GM12878 (cell line): ENCODE measurements around the gene CACNA2D2. TPM values are rescaled to one million over a fixed set of nuclear protein-coding genes. Genes with fewer than 3 reads are reported as not detected.

Experiments used
- ATAC-seq: fragments of 200-7000 bp; cut with Tn5 transposase; 3 replicates; pipeline ENCODE4 v1.9.1; 2020; ENCODE audit warnings: mild to moderate bottlenecking, moderate library complexity
- BruUV-seq: library from RNA; stranded (reverse); fragments of 400-500 nt; replicated peaks from 2 replicates; lab custom pipeline; 2021; lab: Mats Ljungman, UMichigan
- CTCF ChIA-PET: fragments of 300-600 bp; sonication (Branson Sonifier 250); formaldehyde crosslinking; extraction: SDS; loops from one replicate; lab custom pipeline; 2021; ENCODE audit warnings: inconsistent platforms; lab: Yijun Ruan, JAX
- POLR2A ChIA-PET: fragments of 350-600 bp; formaldehyde crosslinking; extraction: SDS; loops from one replicate; lab custom pipeline; 2021; ENCODE audit warnings: inconsistent platforms; lab: Charles Lee
- RAD21 ChIA-PET: fragments of 300-600 bp; sonication (Branson Sonifier 250); formaldehyde crosslinking; loops from one replicate; lab custom pipeline; 2023; ENCODE audit warnings: antibody characterized with exemption; ENCODE audit not compliant: unreplicated experiment; lab: Charles Lee
- SMC1A ChIA-PET: fragments of 300-600 bp; sonication (Branson Sonifier 250); formaldehyde crosslinking; loops from one replicate; lab custom pipeline; 2023; ENCODE audit not compliant: unreplicated experiment, uncharacterized antibody; lab: Charles Lee
- DNase-seq: peaks from one replicate; pipeline ENCODE4 v3.0.0-alpha.2; 2011; ENCODE audit warnings: low read depth, low spot score
- FAIRE-seq: peaks from 3 replicates; lab custom pipeline; 2011; peaks lifted over from hg19 to GRCh38; lab: Jason Lieb, UNC
- H2AFZ ChIP-seq: 2 replicates; pipeline ENCODE4 v1.6.0; 2011; ENCODE audit warnings: low read depth, low read length, control low read depth; ENCODE audit not compliant: control insufficient read depth
- H3K27ac ChIP-seq: 2 replicates; pipeline ENCODE4 v1.5.1; 2011; ENCODE audit warnings: control low read depth; ENCODE audit not compliant: control insufficient read depth, insufficient read depth
- H3K27me3 ChIP-seq, 2 experiments: replicated peaks in 1 of 2; 2 replicates each; pipeline versions ENCODE4 v1.6.0 to v1.6.1; 2011; ENCODE audit warnings: low read length in 1 of 2; ENCODE audit not compliant: control insufficient read depth in 2 of 2, insufficient read depth in 2 of 2
- H3K36me3 ChIP-seq, 2 experiments: 2 replicates each; pipeline ENCODE4 v1.5.1; 2011; ENCODE audit warnings: low read length in 1 of 2; ENCODE audit not compliant: control insufficient read depth in 2 of 2, insufficient read depth in 2 of 2
- H3K4me1 ChIP-seq: 2 replicates; pipeline ENCODE4 v1.6.1; 2011; ENCODE audit warnings: mild to moderate bottlenecking, low read length, moderate library complexity, mixed read lengths; ENCODE audit not compliant: control insufficient read depth, insufficient read depth
- H3K4me2 ChIP-seq: 2 replicates; pipeline ENCODE4 v1.6.0; 2011; ENCODE audit warnings: control low read depth; ENCODE audit not compliant: control insufficient read depth, insufficient read depth
- H3K4me3 ChIP-seq: fragments of 200-600 bp; sonication (generic); 2 replicates; pipeline ENCODE4 v1.5.1; 2016
- H3K79me2 ChIP-seq: 2 replicates; pipeline ENCODE4 v1.6.0; 2011; ENCODE audit warnings: low read length; ENCODE audit not compliant: control insufficient read depth, insufficient read depth
- H3K9ac ChIP-seq: 2 replicates; pipeline ENCODE4 v1.8.0; 2011; ENCODE audit warnings: low read length, control low read depth, mixed read lengths; ENCODE audit not compliant: control insufficient read depth, insufficient read depth
- H3K9me3 ChIP-seq: replicated peaks from 3 replicates; pipeline ENCODE4 v1.5.1; 2011; ENCODE audit warnings: mild to moderate bottlenecking, low read length; ENCODE audit not compliant: control insufficient read depth, insufficient read depth
- H4K20me1 ChIP-seq: 2 replicates; pipeline ENCODE4 v1.6.0; 2011; ENCODE audit not compliant: control insufficient read depth, insufficient read depth
- BACH1 ChIP-seq: fragments of 450-650 bp; IDR thresholded peaks from 2 replicates; pipeline ENCODE4 v1.6.1; 2017; ENCODE audit warnings: mild to moderate bottlenecking, borderline replicate concordance
- BMI1 ChIP-seq: fragments of 450-650 bp; IDR thresholded peaks from 2 replicates; pipeline ENCODE4 v1.6.1; 2016; ENCODE audit warnings: mild to moderate bottlenecking, moderate library complexity, borderline replicate concordance
- CEBPB ChIP-seq, 2 experiments: fragments of 150-350 bp in 1 of 2; IDR thresholded peaks; 2 replicates each; pipeline ENCODE4 v1.6.1; 2012 to 2014; ENCODE audit warnings: low read depth in 2 of 2, low read length in 2 of 2, borderline replicate concordance in 1 of 2, inconsistent platforms in 1 of 2
- IKZF2 ChIP-seq, 2 experiments: fragments of 450-650 bp; IDR thresholded peaks; 2 replicates each; pipeline ENCODE4 v1.6.1; 2017; ENCODE audit warnings: mild to moderate bottlenecking in 2 of 2, moderate library complexity in 2 of 2
- NBN ChIP-seq: fragments of 450-650 bp; IDR thresholded peaks from 2 replicates; pipeline ENCODE4 v1.6.1; 2016
- SMC3 ChIP-seq: IDR thresholded peaks from 2 replicates; pipeline ENCODE4 v1.6.1; 2011; ENCODE audit warnings: low read length, improper control_type of control experiment, borderline replicate concordance
- SP1 ChIP-seq: IDR thresholded peaks from one replicate; pipeline ENCODE4 v1.6.1; 2011; ENCODE audit warnings: low read depth, low read length
- TCF12 ChIP-seq: IDR thresholded peaks from 2 replicates; pipeline ENCODE4 v1.6.1; 2011; ENCODE audit warnings: low read depth, mild to moderate bottlenecking, low read length
- ZBTB33 ChIP-seq: fragments of 450-650 bp; IDR thresholded peaks from 2 replicates; pipeline ENCODE4 v1.6.1; 2017; ENCODE audit warnings: mild to moderate bottlenecking
- ZNF24 ChIP-seq: fragments of 450-650 bp; IDR thresholded peaks from 2 replicates; pipeline ENCODE4 v1.6.1; 2017; ENCODE audit warnings: antibody characterized with exemption, mild to moderate bottlenecking
- WGBS: methylation state at CpG from one replicate; pipeline ENCODE4 v1.1.6; 2016; ENCODE audit warnings: low lambda C conversion rate; ENCODE audit not compliant: insufficient replicate concordance, insufficient coverage; ENCODE audit errors: missing lambda C conversion rate; 5-methylcytosine and 5-hydroxymethylcytosine counted together
- in situ Hi-C: fragments of 300-500 bp; cut with MboI; formaldehyde crosslinking; loops from 9 replicates; pipeline ENCODE4 v1.14.3; 2018; ENCODE audit warnings: mixed read lengths
- intact Hi-C: fragments of 100-400 bp; cut with micrococcal nuclease; formaldehyde crosslinking; loops from one replicate; pipeline ENCODE4 v1.14.2; 2022; ENCODE audit not compliant: unreplicated experiment
- polyA plus RNA-seq, 11 experiments: library from polyadenylated mRNA; depleted of rRNA in 4 of 11; unstranded in 6 of 11; stranded (reverse) in 5 of 11; fragments of >200 nt; fragmentation: Nextera tagmentation in 4 of 11; fragmentation: Illumina TruSeq in 1 of 11; extraction: Ambion mirVana in 4 of 11; extraction: Trizol in 1 of 11; gene quantifications; 1 replicate in 1 of 11; 2 replicates in 10 of 11; pipeline versions ENCODE4 v1.2.1 to v1.2.3, GENCODE V29; 2011 to 2016; ENCODE audit warnings: inconsistent platforms in 2 of 11, missing spikeins in 2 of 11, low read depth in 1 of 11
- total RNA-seq, 4 experiments: library from RNA; depleted of rRNA in 3 of 4; stranded (reverse); fragments of >200 nt in 3 of 4; fragmentation: Illumina TruSeq in 1 of 4; extraction: Trizol in 1 of 4; gene quantifications; 2 replicates each; pipeline versions ENCODE4 v1.2.1 to v1.2.3, GENCODE V29; 2013 to 2021
- TF ChIP-seq, protein P1 (sequence below): fragments of 450-650 bp; IDR thresholded peaks from 2 replicates; pipeline ENCODE4 v1.6.1; 2017; ENCODE audit warnings: borderline replicate concordance
- TF ChIP-seq, protein P2 (sequence below): fragments of 450-650 bp; IDR thresholded peaks from 2 replicates; pipeline ENCODE4 v1.6.1; 2016; ENCODE audit warnings: mild to moderate bottlenecking
- TF ChIP-seq, protein P3 (sequence below): fragments of 450-650 bp; formaldehyde crosslinking; IDR thresholded peaks from 2 replicates; pipeline ENCODE4 v1.5.0; 2022; ENCODE audit warnings: mild to moderate bottlenecking, missing genetic modification characterization

Gene CACNA2D2
- total and polyA plus RNA-seq, 10 of the 15 experiments (the other 5 are each of a cell fraction or from before 2014, with no cell fraction given): 0.03 to 0.07 TPM; not detected in 8

DNA sequence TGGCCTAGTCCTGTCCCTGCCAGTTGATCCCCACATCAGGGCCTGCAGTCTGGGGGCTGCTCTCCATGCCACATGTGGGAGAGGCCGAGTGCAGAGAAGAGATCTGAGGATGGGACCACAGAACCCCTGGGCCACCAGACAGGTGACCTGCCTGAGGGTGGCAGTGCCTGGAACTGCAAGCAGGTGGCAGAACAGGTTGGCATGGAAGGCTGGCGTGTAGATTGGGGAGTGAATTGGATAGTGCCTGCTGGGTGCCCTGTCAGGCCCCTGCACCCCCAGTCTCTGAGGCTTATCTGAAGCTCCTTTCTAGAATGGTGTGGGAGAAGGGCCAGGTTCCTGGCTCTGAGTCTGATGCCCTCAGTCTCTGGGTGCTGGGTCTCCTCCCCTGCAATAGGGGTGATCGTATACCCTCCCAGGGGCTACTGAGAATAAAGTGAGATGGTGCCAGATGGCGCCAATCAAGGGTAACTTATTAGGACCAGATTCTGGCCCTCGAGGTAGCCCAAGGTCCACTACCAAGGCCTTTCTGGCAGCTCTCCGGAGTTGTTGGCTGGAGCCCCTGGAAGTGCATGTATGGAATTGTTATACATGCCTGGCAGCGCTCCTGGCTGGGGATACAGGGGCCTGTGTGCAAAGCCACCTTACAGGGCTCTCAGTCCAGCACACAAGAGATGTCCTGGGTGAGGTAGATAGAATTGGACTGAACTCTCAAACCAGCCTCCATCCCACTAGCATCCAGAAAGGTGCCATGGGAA is 48.4 kb upstream of the CACNA2D2 start:
- Histone ChIP-seq H3K9ac (no peak overlapping the region), H3K27me3 (no peaks in the 10 kb centered on the region; a peak in 1 of 4 replicates), H3K4me1 (no peaks in the 10 kb centered on the region), H4K20me1 (no peaks in the 10 kb centered on the region), H3K27ac (no peak overlapping the region), H3K4me2 (no peak overlapping the region), H2AFZ (no peak overlapping the region), H3K4me3 (no peak overlapping the region), H3K79me2 (no peaks in the 10 kb centered on the region), H3K36me3 (no peaks in the 10 kb centered on the region), H3K9me3 (no peaks in the 10 kb centered on the region)
- POLR2A ChIA-PET: no interaction called here
- no TSS peak for BruUV-seq
- WGBS: 39% methylated on average over 7 of the region's 7 CpGs
- in situ Hi-C loops: no loop called here
- ATAC-seq: peak; percentile 19; the same call in 1 of the 3 replicates
- CTCF ChIA-PET: interaction anchor here (1.2 to 1.8 kb wide), 6 partner anchors 9 to 204 kb away, joined by 3 to 11 read pairs (median 4); no protein-coding TSS in a partner anchor
- no peak for FAIRE-seq
- TF ChIP-seq BACH1 (no peak), SMC3 (no peak), ZBTB33 (no peak), TCF12 (no peak), IKZF2 (IDR thresholded peaks at IDR 0.05) (no peak), BMI1 (no peak), ZNF24 (no peak), SP1 (no peak), NBN (no peak), CEBPB (IDR thresholded peaks at IDR 0.05; ENCODE audit: borderline replicate concordance in 1 of 2, low read depth in 2 of 2, low read length in 2 of 2) (no peak)
- TF ChIP-seq, protein P1, sequence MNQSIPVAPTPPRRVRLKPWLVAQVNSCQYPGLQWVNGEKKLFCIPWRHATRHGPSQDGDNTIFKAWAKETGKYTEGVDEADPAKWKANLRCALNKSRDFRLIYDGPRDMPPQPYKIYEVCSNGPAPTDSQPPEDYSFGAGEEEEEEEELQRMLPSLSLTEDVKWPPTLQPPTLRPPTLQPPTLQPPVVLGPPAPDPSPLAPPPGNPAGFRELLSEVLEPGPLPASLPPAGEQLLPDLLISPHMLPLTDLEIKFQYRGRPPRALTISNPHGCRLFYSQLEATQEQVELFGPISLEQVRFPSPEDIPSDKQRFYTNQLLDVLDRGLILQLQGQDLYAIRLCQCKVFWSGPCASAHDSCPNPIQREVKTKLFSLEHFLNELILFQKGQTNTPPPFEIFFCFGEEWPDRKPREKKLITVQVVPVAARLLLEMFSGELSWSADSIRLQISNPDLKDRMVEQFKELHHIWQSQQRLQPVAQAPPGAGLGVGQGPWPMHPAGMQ: no peak
- TF ChIP-seq, protein P2, sequence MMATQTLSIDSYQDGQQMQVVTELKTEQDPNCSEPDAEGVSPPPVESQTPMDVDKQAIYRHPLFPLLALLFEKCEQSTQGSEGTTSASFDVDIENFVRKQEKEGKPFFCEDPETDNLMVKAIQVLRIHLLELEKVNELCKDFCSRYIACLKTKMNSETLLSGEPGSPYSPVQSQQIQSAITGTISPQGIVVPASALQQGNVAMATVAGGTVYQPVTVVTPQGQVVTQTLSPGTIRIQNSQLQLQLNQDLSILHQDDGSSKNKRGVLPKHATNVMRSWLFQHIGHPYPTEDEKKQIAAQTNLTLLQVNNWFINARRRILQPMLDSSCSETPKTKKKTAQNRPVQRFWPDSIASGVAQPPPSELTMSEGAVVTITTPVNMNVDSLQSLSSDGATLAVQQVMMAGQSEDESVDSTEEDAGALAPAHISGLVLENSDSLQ: no peak
- TF ChIP-seq, protein P3, sequence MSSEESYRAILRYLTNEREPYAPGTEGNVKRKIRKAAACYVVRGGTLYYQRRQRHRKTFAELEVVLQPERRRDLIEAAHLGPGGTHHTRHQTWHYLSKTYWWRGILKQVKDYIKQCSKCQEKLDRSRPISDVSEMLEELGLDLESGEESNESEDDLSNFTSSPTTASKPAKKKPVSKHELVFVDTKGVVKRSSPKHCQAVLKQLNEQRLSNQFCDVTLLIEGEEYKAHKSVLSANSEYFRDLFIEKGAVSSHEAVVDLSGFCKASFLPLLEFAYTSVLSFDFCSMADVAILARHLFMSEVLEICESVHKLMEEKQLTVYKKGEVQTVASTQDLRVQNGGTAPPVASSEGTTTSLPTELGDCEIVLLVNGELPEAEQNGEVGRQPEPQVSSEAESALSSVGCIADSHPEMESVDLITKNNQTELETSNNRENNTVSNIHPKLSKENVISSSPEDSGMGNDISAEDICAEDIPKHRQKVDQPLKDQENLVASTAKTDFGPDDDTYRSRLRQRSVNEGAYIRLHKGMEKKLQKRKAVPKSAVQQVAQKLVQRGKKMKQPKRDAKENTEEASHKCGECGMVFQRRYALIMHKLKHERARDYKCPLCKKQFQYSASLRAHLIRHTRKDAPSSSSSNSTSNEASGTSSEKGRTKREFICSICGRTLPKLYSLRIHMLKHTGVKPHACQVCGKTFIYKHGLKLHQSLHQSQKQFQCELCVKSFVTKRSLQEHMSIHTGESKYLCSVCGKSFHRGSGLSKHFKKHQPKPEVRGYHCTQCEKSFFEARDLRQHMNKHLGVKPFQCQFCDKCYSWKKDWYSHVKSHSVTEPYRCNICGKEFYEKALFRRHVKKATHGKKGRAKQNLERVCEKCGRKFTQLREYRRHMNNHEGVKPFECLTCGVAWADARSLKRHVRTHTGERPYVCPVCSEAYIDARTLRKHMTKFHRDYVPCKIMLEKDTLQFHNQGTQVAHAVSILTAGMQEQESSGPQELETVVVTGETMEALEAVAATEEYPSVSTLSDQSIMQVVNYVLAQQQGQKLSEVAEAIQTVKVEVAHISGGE (CRISPR knock-in tag): no peak
- DNase-seq: no peak
- intact Hi-C loops: no loop called here
- SMC1A ChIA-PET: interaction anchor here (1.3 kb wide), 1 partner anchor 12 kb away, joined by 3 read pairs; no protein-coding TSS in a partner anchor
- RAD21 ChIA-PET: no interaction called here
